NCI-H526 (cell line): ENCODE results near the gene UBA52.
A peak's percentile ranks its signal among the peaks of the same experiment; 100 is the strongest.
"Not testable (repeated sequence)": the region's sequence is repeated elsewhere in the genome, so short reads cannot be mapped to it uniquely, and the experiment has no call there.

Experiments
- DNase-seq, 2 experiments: peaks; one replicate each; lab custom pipeline; 2025; lab: John Stamatoyannopoulos, UW

Gene UBA52

GRCh38 chr19:18557411-18558201 lies 14.1 kb upstream of the UBA52 start, which contains the start of gene KXD1:
Gene KXD1 (plus strand): TSS chr19:18557870. CDS start chr19:18562057, 4,187 bp downstream.
- DNase-seq: peak; percentile 88 to 97

GRCh38 chr19:18558202-18558555 lies 13.5 kb upstream of the UBA52 start:
- no peak for DNase-seq

- no peak for DNase-seq
Measured at GRCh38 chr19:18558604-18559003, 13.1 kb upstream of the UBA52 start.

- DNase-seq: no peak
Measured at GRCh38 chr19:18559685-18560084, 12.0 kb upstream of the UBA52 start.

- DNase-seq: no peak
Measured at GRCh38 chr19:18562086-18562485, 9.6 kb upstream of the UBA52 start.

GRCh38 chr19:18566953-18567352 lies 4.7 kb upstream of the UBA52 start:
- DNase-seq: no peak

- no peak for DNase-seq
Measured at GRCh38 chr19:18568367-18568766, 3.3 kb upstream of the UBA52 start.

GRCh38 chr19:18574691-18575291 lies 3.1 kb downstream of the UBA52 start:
- DNase-seq: no peak

GRCh38 chr19:18576383-18576782 lies 4.7 kb downstream of the UBA52 start:
- DNase-seq: no peak

- no peak for DNase-seq
Measured at GRCh38 chr19:18577365-18577914, 5.8 kb downstream of the UBA52 start.

- DNase-seq: no peak
Measured at GRCh38 chr19:18580311-18580710, 8.7 kb downstream of the UBA52 start.

GRCh38 chr19:18586306-18586705 lies 14.6 kb downstream of the UBA52 start:
- DNase-seq: no peak

GRCh38 chr19:18587561-18587960 lies 15.9 kb downstream of the UBA52 start:
- DNase-seq: no peak

- no peak for DNase-seq
Measured at GRCh38 chr19:18587962-18588610, 16.4 kb downstream of the UBA52 start.

GRCh38 chr19:18588611-18589379 lies 17.1 kb downstream of the UBA52 start, which contains the start of gene REX1BD:
Gene REX1BD (plus strand): TSS chr19:18588798. CDS start chr19:18588802, 4 bp downstream.
- peak; percentile 41 to 80 for DNase-seq

- DNase-seq: peak; percentile 54 to 65
Measured at GRCh38 chr19:18589380-18590272, 18.0 kb downstream of the UBA52 start.

GRCh38 chr19:18590273-18591272 lies 18.9 kb downstream of the UBA52 start:
- DNase-seq: peak; percentile 89 to 95

GRCh38 chr19:18591735-18592385 lies 20.2 kb downstream of the UBA52 start:
- no peak for DNase-seq

GRCh38 chr19:18592732-18593131 lies 21.1 kb downstream of the UBA52 start:
- not testable (repeated sequence) for DNase-seq
